GM03348 (cell line): ENCODE data around the gene TAF11L5.
"Not testable (repeated sequence)": the region's sequence is repeated elsewhere in the genome, so short reads cannot be mapped to it uniquely, and the experiment has no call there.

Source experiments
- DNase-seq: peaks from one replicate; pipeline ENCODE4 v3.0.0; 2012; ENCODE audit warnings: low spot score

The TAF11L5 gene

DNA sequence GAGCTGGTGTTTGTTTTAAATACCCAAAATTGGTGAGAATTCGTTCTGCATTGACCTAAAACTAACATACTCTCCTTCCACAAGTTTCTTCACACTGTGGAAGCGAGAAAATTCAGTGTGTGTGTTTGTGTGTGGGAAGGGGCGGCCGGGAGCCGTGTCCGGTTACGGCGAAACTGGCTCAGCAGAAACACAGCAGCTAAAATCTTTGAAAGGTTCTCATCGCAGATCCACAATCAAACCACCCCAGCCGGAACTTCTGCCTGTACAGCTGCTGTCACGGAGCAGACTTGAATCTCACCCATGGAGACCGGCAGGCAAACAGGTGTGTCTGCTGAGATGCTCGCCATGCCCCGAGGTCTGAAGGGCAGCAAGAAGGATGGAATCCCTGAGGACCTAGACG lies at the start of gene TAF11L5:
Gene TAF11L5 (plus strand): TSS at position 301 of the 400 bp plus-strand sequence.
- DNase-seq = not testable (repeated sequence)

DNA sequence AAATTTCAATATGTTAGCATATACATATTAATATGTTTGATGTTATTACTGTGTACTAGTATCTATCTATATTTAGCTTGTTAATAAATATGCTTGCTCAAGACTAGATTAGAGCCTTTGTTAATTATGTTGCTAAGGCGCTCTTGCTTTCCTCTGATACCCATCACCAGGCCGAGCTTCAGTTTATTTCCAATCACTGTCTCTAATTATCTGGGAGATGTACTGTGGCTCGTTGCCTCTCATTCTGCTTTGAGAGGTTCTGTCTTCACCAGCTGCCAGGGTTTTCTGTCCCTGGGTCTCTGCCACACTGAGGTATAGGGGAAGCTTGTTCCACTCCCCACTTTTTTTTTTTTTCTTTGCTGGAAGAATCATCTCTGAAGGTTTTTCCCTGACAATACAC lies 48.0 kb upstream of the TAF11L5 start:
- DNase-seq = no peak

DNA sequence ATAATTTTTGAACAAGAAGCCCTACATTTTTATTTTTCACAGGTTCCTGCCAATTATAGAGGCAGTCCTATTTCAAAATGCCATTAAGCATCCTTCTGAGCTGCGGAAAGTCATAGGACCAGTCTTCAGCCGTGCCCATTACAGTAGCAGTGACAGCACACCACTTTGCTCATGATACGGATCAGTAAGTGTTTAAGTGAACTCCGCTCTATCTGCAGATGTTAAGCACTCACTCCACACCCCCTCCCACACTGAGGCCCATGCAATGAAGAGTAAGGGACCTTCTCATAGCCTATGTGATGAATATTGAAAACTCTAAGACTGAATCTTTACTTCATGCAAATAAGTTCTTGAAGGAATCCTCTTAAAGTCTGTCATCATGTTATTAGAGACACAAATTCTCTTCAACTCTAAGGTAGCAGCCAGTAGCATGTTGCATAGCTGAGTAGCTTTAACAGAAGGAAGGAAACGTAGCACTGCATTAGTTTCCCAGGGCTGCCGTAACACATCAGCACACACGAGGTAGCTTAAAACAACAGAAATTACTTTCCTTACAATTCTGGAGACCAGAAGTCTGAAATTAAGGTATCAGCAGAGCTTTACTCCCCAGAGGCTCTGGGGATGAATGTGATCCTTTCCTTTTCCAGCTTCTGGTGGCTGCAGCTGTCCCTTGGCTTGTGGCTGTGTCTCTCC lies 47.3 kb upstream of the TAF11L5 start:
- DNase-seq = no peak

DNA sequence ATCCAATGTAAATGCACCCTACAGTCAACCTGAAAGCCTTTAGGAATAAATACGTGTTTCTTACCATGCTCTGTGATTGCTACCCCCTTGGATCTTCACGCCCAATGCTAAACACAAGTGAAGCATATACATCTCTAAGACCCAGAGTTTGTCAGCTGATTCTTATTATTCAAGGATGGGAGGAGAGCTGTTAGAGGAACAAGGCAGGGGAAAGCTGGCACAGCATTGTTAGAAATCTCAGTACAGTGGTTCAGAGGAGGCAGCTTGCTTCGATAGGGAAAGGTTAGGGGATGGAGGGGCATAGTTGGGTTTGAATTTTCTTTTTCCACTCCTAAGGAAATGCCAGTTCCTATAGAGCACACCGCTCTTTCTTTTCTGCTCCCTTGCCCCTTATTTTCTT lies 43.7 kb upstream of the TAF11L5 start:
- DNase-seq = no peak

DNA sequence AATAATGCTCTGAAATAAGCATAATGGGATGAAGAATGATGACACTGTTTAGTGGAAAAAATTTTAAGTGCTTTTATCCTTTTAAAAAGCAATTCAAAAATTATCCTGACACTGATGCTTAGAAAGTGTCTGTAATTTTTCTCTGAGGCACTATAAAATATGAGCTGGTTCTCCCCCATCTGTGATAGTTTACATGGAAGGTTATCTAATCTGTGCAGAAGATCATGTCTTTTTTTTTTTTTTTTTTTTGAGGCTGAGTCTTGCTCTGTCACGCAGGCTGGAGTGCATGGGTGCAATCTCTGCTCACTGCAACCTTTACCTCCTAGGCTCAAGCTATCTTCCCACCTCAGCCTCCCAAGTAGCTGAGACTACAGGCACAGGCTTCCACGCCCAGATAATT lies 42.2 kb upstream of the TAF11L5 start:
- DNase-seq = no peak

DNA sequence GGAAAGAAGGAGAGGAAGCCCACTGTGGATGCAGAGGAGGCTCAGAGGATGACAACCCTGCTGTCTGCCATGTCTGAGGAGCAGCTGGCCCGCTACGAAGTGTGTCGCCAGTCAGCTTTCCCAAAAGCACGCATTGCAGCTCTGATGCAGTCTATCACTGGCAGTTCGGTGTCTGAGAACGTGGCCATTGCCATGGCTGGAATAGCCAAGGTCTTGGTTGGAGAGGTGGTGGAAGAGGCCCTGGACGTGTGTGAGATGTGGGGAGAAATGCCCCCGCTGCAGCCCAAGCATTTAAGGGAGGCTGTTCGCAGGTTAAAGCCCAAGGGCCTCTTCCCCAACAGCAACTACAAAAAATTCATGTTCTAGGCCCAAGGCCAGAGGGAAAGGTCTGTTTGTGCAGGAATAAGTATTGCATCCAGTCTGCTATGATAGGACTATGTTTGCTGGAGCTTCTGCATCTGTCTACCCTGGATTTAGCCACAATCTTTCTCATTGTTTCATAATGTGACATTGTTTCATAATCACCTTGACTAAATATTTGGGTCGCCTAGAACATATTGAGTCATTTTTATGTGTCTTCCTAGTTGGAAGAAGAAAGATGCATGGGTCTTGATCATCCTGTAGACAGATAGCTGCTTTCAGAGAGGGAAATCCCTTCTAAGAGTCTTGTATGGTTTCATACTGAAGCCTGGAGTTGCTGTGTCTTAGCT lies 38.4 kb upstream of the TAF11L5 start:
- not testable (repeated sequence) for DNase-seq

DNA sequence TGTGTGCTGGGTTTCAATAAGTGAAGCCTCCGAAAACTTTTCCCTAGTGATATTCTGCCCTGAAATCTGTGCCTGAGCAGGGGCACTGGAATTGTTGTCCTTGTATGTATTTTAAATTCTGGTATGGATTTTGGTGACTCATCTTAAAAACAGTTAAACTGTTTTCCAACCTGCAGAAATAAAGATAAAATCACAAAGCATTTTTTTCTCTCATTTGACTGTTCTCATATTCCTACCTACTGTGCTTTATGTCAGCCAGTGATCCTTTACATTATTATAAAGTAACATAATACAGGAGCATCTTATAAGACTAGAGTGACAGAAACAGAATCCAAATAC lies 37.9 kb upstream of the TAF11L5 start:
- no peak for DNase-seq

DNA sequence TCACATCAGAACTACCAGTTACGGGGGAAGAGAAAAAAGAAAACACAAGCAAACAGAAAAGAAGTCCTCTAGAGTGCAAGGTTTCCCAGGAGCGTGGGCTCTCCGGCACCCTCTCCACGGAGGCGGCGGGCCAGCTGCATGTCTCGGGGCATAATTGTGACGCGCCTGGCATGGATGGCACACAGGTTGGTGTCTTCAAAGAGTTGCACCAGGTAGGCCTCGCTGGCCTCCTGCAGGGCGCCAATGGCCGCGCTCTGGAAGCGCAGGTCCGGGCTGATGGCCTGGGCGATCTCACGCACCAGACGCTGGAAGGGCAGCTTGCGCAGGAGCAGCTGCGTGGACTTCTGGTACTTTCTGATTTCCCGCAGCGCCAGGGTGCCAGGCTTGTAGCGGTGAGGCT lies 33.8 kb upstream of the TAF11L5 start:
- not testable (repeated sequence) for DNase-seq

DNA sequence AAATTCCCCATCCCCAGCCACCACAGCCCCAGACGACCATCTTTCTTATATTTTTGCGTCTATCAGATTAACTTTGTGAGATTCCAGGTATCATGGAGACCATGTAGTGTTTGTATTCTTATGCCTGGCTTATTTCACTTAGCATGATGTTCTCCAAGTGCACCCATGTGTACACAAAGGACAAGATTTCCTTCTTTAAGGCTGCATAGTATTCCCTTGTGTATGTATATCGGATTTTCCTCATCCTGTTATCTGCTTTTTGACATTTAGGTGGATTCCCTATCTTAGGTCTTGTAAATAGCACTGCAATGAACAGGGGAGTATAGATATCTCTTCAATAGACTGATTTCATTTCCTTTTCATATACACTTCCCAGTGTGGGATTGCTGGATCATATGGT lies 32.3 kb upstream of the TAF11L5 start:
- DNase-seq = no peak

DNA sequence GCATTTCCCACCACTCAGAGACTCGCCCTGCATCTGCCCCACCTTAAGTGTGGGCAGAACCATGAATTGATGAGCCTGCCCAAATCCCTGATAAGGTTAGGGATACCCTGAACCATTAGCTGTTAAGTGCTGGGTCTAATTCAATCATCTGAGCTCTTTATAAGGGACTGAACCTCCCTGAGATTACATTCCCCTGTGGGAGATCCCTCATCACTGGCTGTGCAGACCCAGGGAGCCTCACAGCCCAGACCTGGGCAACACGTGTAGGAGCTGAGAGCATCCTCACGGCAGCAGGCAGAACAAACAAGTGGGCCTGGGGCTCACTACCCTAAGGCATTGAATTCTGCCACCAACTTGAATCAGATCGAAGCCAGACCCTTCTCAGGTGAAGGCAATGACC lies 27.6 kb upstream of the TAF11L5 start:
- no peak for DNase-seq

DNA sequence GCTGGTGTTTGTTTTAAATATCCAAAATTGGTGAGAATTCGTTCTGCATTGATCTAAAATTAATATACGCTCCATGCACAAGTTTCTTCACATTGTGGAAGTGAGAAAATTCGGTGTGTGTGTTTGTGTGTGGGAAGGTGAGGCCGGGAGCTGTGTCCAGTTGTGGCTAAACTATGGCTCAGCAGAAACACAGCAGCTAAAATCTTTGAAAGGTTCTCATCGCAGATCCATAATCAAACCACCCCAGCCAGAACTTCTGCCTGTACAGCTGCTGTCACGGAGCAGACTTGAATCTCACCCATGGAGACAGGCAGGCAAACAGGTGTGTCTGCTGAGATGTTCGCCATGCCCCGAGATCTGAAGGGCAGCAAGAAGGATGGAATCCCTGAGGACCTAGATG lies 27.1 kb upstream of the TAF11L5 start, which contains the start of gene TAF11L2:
Gene TAF11L2 (plus strand): TSS at position 301 of the 400 bp plus-strand sequence.
- DNase-seq = not testable (repeated sequence)

DNA sequence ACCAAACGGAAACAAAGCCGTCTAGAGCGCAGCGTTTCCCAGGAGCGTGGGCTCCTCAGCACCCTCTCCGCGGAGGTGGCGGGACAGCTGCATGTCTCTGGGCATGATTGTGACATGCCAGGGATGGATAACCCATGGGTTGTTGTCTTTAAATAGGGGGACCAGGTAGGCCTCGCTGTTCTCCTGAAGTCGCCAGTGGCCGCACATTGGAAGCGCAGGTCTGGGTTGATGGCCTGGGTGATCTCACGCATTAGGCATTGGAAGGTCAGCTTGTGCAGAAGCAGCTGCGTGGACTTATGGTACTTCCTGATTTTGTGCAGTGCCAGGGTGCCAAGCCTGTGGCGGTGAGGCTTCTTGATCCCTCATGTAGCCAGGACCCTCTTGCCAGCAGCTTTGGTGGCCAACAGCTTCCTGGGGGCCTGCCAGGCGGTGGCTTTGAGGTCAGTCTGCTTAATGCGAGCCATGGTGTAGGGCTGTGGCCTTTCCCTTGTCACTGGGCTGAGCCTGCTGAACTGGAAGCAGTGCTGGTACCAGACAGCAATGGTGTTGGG lies 13.2 kb upstream of the TAF11L5 start:
- DNase-seq = no peak

DNA sequence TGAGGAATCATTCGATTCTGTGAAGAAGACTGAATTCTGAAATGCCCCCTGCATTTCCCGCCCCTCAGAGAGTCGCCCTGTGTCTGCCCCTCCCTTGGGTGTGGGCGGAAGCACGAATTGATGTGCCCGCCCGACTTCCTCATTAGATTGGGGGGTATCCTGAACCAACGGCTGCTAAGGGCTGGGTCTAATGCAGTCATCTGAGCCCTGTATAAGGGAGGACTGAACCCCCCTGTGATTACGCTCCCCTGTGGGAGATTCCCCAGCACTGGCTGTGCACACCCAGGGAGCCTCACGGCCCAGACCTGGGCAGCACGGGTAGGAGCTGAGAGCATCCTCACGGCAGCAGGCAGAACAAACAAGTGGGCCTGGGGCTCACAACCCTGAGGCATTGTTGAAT lies 7.5 kb upstream of the TAF11L5 start:
- DNase-seq = not testable (repeated sequence)

DNA sequence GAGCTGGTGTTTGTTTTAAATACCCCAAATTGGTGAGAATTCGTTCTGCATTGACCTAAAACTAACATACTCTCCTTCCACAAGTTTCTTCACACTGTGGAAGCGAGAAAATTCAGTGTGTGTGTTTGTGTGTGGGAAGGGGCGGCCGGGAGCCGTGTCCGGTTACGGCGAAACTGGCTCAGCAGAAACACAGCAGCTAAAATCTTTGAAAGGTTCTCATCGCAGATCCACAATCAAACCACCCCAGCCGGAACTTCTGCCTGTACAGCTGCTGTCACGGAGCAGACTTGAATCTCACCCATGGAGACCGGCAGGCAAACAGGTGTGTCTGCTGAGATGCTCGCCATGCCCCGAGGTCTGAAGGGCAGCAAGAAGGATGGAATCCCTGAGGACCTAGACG lies 7.0 kb upstream of the TAF11L5 start, which contains the start of gene TAF11L3:
Gene TAF11L3 (plus strand): TSS at position 301 of the 400 bp plus-strand sequence.
- not testable (repeated sequence) for DNase-seq

DNA sequence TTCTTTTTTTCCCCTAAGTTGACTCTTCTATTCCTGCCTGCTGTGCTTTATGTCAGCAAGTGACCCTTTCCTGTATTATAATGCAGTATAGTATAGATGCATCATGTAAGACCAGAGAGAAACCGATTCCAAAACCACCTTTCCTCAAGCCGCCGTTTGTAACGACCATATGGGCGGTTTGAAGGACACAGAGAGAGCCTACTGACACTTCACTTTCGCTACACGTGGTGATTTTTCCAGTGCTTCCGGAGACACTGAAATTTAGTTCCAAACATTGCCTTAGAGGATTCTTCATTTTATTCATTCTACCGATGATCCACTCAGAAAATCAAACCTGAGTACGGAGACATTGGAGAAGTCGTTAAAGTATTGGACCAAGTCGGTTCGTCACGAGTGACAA lies 5.5 kb upstream of the TAF11L5 start:
- DNase-seq = not testable (repeated sequence)

DNA sequence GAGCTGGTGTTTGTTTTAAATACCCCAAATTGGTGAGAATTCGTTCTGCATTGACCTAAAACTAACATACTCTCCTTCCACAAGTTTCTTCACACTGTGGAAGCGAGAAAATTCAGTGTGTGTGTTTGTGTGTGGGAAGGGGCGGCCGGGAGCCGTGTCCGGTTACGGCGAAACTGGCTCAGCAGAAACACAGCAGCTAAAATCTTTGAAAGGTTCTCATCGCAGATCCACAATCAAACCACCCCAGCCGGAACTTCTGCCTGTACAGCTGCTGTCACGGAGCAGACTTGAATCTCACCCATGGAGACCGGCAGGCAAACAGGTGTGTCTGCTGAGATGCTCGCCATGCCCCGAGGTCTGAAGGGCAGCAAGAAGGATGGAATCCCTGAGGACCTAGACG lies 3.5 kb upstream of the TAF11L5 start, which contains the start of gene TAF11L4:
Gene TAF11L4 (plus strand): TSS at position 301 of the 400 bp plus-strand sequence.
- DNase-seq = not testable (repeated sequence)

DNA sequence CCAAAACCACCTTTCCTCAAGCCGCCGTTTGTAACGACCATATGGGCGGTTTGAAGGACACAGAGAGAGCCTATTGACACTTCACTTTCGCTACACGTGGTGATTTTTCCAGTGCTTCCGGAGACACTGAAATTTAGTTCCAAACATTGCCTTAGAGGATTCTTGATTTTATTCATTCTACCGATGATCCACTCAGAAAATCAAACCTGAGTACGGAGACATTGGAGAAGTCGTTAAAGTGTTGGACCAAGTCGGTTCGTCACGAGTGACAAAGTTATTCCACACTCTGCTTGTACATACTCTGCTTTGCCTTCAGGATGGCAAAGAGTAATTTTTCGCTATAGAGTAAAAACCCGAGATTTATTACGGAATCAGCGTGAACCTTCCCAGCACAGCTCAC lies 1.5 kb downstream of the TAF11L5 start:
- DNase-seq = not testable (repeated sequence)

DNA sequence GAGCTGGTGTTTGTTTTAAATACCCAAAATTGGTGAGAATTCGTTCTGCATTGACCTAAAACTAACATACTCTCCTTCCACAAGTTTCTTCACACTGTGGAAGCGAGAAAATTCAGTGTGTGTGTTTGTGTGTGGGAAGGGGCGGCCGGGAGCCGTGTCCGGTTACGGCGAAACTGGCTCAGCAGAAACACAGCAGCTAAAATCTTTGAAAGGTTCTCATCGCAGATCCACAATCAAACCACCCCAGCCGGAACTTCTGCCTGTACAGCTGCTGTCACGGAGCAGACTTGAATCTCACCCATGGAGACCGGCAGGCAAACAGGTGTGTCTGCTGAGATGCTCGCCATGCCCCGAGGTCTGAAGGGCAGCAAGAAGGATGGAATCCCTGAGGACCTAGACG lies 3.3 kb downstream of the TAF11L5 start, which contains the start of gene TAF11L6:
Gene TAF11L6 (plus strand): TSS at position 301 of the 400 bp plus-strand sequence.
- DNase-seq = not testable (repeated sequence)
